Hippocampal formation (tissue), 2 donors: ENCODE data around the gene FAHD2B.
"Not testable (repeated sequence)": the region's sequence is repeated elsewhere in the genome, so short reads cannot be mapped to it uniquely, and the experiment has no call there.

Experiments
- DNase-seq, 2 donors: peaks; one replicate each; lab custom pipeline; 2025; lab: John Stamatoyannopoulos, UW

FAHD2B gene

DNA sequence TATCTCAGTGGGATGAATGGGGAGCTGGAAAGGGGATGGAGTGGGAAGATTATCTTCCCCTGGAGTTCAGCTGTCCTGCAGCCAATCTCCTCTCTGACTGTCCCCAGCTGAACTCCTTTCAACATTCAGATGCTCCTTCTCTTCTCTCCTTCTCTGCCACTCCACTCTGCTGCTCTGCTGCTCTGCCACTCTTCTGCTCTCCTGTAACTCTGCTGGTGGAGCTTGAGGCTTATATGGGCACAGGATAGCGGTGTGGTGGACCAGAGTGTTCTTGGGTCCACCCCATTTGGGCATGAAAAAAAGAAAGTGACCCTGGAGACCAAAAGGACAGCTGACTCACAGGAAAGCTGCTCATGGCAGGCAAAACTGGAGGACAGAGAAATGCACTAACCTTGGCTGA lies 26.6 kb downstream of the FAHD2B start:
- DNase-seq, result no peak

DNA sequence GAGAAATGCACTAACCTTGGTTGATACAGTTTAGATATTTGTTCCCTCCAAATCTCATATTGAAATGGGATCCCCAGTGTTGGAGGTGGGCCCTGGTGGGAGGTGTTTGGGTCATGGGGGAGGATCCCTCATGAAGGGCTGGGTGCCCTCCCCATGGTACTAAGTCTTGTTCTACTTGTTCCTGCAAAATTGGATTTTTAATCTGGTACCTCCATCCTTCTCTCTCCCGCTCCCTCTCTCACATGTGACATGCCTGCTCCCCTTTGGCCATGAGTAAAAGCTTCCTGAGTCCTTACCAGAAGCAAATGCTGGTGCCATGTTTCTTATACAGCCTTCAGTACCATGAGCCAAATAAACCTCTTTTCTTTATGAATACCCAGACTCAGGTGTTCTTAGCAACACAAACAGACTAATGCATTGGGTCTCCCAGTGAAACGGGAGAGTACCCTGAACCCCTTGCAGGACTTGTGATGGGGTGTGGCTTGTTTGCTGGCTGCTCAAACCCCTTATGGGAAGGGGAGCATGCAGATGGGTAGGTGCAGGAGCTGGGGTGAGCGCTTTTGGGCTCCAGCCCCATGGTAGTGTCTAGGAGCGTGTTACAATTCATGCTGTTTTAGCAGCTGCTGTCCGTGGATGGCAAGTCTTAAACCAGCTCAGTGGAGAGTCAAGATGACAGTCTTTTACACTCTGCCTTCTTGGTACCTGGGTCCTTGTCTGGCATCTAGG lies 27.2 kb downstream of the FAHD2B start:
- DNase-seq, result no peak

DNA sequence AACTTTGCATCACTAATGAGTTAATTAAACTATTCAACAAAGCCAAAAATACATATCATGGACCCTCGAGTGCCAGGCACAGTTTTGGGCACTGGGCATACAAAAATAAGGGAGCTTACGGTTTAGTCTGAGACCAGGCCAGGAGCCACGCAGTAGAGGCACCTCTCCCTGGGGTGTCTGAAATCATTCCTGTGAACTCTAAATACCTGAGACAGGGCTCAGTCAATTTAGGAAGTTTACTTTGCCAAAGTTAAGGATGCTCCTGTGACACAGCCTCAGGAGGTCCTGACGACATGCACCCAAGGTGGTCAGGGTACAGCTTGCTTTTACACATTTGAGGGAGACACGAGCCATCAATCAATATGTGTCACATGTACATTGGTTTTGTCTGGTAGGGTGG lies 28.7 kb downstream of the FAHD2B start:
- not testable (repeated sequence) for DNase-seq

DNA sequence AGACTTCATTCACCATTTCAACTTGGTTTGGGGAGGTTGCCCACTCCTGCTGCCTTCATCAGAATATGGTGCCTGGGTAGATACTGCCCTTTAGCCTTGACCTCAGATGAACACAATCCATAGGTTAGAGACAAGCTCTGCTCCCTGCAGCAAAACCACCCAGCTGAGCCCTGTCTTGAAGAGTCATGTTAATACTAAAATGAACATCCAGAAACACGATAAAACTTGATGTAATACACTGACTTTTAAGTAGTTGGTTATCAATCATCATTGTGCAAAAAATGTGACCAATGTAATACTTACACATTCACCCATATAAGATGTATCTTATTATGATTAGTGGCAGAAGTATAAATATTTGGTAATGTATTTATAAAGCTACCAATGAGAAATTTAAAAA lies 32.7 kb downstream of the FAHD2B start:
- not testable (repeated sequence) for DNase-seq

DNA sequence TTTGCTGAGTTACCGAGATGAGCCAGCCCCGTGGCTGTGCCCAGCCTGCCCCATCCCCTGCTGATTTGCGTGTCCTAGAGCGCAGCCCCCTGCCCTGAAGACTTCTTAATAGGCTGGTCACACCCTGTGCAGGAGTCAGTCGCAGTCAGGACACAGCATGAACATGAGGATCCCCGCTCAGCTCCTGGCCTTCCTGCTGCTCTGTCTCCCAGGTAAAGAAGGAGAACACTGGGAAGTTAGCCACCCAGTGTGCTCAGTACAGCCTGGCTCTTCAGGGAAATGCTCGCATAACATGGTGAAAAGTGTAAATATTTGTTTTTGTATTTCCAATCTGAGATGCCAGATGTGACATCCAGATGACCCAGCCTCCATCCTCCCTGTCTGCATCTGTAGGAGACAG lies 34.9 kb downstream of the FAHD2B start:
- DNase-seq, result not testable (repeated sequence)

DNA sequence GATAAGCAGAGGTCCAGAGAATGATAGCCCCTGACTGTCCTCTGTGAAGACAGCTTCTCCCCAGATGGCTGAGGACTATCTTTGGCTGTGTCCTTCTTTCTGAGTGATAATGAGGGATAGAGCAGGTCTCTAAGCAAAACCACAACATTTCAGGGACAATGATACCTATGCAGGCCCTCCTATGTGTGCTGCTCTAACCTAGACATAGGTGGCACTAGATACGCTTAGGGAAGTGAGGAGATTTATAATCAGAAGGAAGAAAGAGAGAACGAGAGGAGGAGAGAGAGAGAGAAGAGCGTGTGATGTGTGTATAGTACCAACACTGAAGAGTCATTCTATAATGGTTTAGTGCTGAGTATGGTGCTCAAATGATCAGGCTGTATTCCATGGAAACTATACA lies 38.5 kb downstream of the FAHD2B start:
- not testable (repeated sequence) for DNase-seq

DNA sequence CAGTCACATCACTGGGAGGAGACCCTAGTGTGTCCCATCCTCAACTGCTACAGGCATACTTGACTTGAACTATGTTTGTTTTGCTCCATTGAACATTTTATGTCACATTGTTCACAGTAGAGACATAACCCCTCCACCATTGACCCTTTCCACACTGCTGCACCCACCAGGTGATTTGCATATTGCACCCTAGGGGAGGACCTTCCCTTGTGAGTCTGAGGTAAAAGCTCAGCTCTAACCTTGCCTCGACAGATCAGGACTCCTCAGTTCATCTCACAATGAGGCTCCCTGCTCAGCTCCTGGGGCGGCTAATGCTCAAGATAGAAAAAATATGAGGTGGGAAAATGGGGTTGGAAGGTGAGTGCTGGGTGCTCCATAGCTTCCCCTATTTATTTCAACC lies 44.6 kb downstream of the FAHD2B start:
- DNase-seq, result not testable (repeated sequence)

DNA sequence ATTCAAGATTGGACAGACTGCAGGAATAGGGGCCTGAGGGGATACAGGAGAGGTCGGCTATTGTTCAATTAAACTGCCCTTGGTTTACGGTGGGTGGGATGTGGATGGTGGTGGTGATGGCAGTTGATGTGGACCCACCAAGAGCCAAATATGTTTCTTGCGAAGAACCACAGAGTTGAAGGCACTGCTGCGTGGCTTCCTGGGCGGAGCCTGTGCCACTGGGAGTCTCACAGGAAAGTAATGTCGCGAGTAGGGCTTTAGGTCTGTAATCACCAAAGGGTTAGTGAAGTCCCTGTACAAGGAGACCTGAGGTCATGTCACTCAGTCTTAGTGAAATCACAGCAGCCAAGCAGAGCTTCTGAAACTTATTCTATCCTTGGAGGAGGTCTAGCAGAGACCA lies 46.2 kb downstream of the FAHD2B start:
- not testable (repeated sequence) for DNase-seq

DNA sequence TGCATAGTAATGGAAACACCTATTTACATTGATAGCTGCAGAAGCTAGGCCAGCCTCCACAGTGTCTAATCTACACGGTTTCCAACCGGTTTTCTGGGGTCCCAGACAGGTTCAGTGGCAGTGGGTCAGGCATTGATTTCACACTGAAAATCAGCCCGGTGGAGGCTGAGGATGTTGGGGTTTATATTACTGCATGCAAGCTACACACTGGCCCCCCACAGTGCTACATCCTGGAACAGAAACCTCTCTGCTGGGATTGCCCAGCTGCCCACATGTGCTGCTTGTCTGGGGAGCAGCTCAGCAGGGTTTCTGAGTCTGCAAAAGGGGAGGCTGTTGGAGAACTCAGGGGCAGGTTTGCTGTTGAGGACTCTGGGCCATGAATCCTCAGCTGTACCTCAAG lies 48.0 kb downstream of the FAHD2B start:
- not testable (repeated sequence) for DNase-seq

DNA sequence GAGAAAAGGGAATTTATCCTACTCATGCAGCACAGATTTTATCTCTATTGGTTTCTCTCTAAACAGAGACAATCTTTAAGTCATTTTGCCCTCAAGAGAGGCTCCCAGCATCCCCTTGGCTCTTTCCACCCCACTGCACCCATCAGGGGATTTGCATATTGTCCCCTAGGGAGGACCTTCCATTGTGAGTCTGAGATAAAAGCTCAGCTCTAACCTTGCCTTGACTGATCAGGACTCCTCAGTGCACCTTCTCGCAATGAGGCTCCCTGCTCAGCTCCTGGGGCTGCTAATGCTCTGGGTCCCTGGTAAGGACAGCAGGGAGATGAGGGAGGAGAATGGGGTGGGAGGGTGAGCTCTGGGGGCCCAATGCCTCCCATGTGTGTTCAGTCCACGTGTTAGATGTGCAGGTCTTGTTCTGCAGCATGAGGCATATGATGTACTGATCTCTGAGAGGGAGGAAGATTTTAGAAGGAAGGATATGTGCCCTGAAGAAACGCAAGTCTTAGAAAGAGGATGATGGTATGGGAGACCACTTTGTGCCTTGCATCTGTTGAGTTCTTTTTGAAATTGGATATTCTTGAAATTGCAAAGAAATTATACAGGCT lies 48.7 kb downstream of the FAHD2B start:
- not testable (repeated sequence) for DNase-seq
